ENCODE results near the gene SNX13. TPM values are rescaled to one million over a fixed set of nuclear protein-coding genes. Genes with fewer than 3 reads are reported as not detected.
A peak's percentile ranks its signal among the peaks of the same experiment; 100 is the strongest.

The SNX13 gene
- total RNA-seq, 6 experiments from 2014 or later: 29.0 to 33.1 (median 30.3) TPM

- Mint-ChIP-seq H3K27me3 (ENCODE audit: insufficient read depth) (no peaks in the 10 kb centered on the region; the same call in 1 of the 2 replicates), H3K4me1 (ENCODE audit: low read depth) (peaks cover 23% of the 10 kb centered on the region), H3K4me3 (no peak overlapping the region), H3K9me3 (no peaks in the 10 kb centered on the region), H3K27ac (no peak overlapping the region), H3K36me3 (ENCODE audit: low read depth) (no peaks in the 10 kb centered on the region)
- TF ChIP-seq CTCF (IDR thresholded peaks at IDR 0.05): no peak
- DNase-seq: no peak
Observed at GRCh38 chr7:17928055-17928454, 12.2 kb downstream of the SNX13 start.

GRCh38 chr7:17921857-17922416 is 18.4 kb downstream of the SNX13 start:
- Mint-ChIP-seq H3K9me3 (no peaks in the 10 kb centered on the region), H3K4me1 (ENCODE audit: low read depth) (peaks cover 15% of the 10 kb centered on the region), H3K27ac (no peak overlapping the region), H3K4me3 (no peak overlapping the region), H3K36me3 (ENCODE audit: low read depth) (no peaks in the 10 kb centered on the region), H3K27me3 (ENCODE audit: insufficient read depth) (no peaks in the 10 kb centered on the region; the same call in none of the 2 replicates)
- no peak for DNase-seq
- no peak for TF ChIP-seq CTCF (IDR thresholded peaks at IDR 0.05)

GRCh38 chr7:17917842-17918241 is 22.5 kb downstream of the SNX13 start:
- no peak for DNase-seq
- H3K27ac Mint-ChIP-seq: no peak overlapping the region
- no peaks in the 10 kb centered on the region for H3K9me3 Mint-ChIP-seq
- H3K27me3 Mint-ChIP-seq (ENCODE audit: insufficient read depth): no peaks in the 10 kb centered on the region; the same call in 1 of the 2 replicates
- TF ChIP-seq CTCF (IDR thresholded peaks at IDR 0.05): no peak
- H3K4me3 Mint-ChIP-seq: no peak overlapping the region
- H3K36me3 Mint-ChIP-seq (ENCODE audit: low read depth): no peaks in the 10 kb centered on the region
- peaks cover 11% of the 10 kb centered on the region for H3K4me1 Mint-ChIP-seq (ENCODE audit: low read depth)

GRCh38 chr7:17916786-17917185 is 23.5 kb downstream of the SNX13 start:
- DNase-seq: no peak
- no peak for TF ChIP-seq CTCF (IDR thresholded peaks at IDR 0.05)
- Mint-ChIP-seq H3K36me3 (ENCODE audit: low read depth) (no peaks in the 10 kb centered on the region), H3K4me1 (ENCODE audit: low read depth) (peaks cover 6% of the 10 kb centered on the region), H3K9me3 (no peaks in the 10 kb centered on the region), H3K4me3 (no peak overlapping the region), H3K27me3 (ENCODE audit: insufficient read depth) (no peaks in the 10 kb centered on the region; the same call in 1 of the 2 replicates), H3K27ac (no peak overlapping the region)

GRCh38 chr7:17915796-17916195 is 24.5 kb downstream of the SNX13 start:
- DNase-seq: peak; percentile 6
- peaks cover 10% of the 10 kb centered on the region for H3K4me1 Mint-ChIP-seq (ENCODE audit: low read depth)
- no peaks in the 10 kb centered on the region for H3K9me3 Mint-ChIP-seq
- peaks cover 3% of the 10 kb centered on the region; the same call in 1 of the 2 replicates for H3K36me3 Mint-ChIP-seq (ENCODE audit: low read depth)
- no peak overlapping the region for H3K4me3 Mint-ChIP-seq
- TF ChIP-seq CTCF (IDR thresholded peaks at IDR 0.05): no peak
- no peak overlapping the region for H3K27ac Mint-ChIP-seq
- H3K27me3 Mint-ChIP-seq (ENCODE audit: insufficient read depth): no peaks in the 10 kb centered on the region; the same call in 1 of the 2 replicates

Measured in HFFc6 (cell line).